ENCODE data around the gene C15orf39. TPM values are rescaled to one million over a fixed set of nuclear protein-coding genes. Genes with fewer than 3 reads are reported as not detected.

The C15orf39 gene
- total RNA-seq, 1 donor from 2014 or later: 73.2 TPM

DNA sequence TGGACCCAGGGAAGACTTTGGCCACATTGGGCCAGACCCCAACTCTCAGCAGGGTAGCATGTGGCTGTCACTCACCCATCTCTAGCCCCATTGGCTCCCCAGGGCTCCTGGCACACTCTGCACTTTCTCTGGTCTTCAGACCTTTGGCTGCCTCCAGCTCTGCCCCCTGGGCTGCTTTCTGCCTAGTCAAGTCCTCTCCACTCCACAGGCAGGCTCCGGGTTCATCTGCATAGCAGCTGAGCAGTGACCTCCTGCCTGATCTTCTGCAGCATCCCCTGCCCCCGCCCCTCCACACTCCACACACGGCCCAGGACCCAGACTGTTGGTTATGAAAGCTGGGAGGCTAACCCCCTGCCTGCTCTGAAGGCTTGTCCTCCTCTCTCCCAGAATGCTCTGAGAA, 8.4 kb upstream of the C15orf39 start:
- no peaks in the 10 kb centered on the region for H3K4me1 Mint-ChIP-seq
- H3K27me3 Mint-ChIP-seq: peaks cover 18% of the 10 kb centered on the region
- no peak overlapping the region for H3K27ac Mint-ChIP-seq
- ChIA-PET POLR2A (no interaction called here), CTCF (interaction anchor here (2.6 kb wide), 1 partner anchor 150 kb away, joined by 6 read pairs; no protein-coding TSS in a partner anchor)
- no peaks in the 10 kb centered on the region for H3K36me3 Mint-ChIP-seq (ENCODE audit: low read depth)
- peaks cover 7% of the 10 kb centered on the region for H3K9me3 Mint-ChIP-seq
- TF ChIP-seq CTCF (IDR thresholded peaks at IDR 0.05): no peak
- ATAC-seq (ENCODE audit: low read depth) (no peak), DNase-seq (no peak)
- H3K4me3 Mint-ChIP-seq: no peak overlapping the region
- intact Hi-C loops (cut with micrococcal nuclease): no loop called here

DNA sequence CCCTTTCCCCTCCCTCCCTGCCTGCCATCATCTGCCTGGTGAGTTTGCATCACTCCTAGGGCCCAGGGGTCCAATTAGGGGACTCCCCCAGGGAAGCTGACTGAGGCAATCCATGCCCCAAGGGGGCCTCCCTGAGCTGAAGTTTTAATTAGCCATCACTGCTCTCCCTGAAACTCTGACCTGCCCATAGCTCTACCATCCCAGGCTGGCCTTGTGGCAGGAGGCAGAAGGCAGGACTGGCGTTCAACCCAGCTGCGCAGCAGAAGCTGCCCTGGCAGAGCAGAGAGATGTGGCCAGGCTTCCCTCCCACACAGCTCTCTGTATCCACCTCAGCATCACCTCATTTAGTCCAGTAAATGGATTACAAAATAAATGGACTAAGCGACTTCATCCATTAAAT, 7.7 kb upstream of the C15orf39 start:
- Mint-ChIP-seq H3K4me3 (no peak overlapping the region), H3K9me3 (peaks cover 7% of the 10 kb centered on the region), H3K4me1 (no peaks in the 10 kb centered on the region), H3K36me3 (ENCODE audit: low read depth) (no peaks in the 10 kb centered on the region), H3K27ac (no peak overlapping the region), H3K27me3 (peaks cover 18% of the 10 kb centered on the region)
- CTCF ChIA-PET: interaction anchor here (2.6 kb wide), 1 partner anchor 151 kb away, joined by 6 read pairs; no protein-coding TSS in a partner anchor
- POLR2A ChIA-PET: no interaction called here
- DNase-seq (no peak), ATAC-seq (ENCODE audit: low read depth) (no peak)
- no peak for TF ChIP-seq CTCF (IDR thresholded peaks at IDR 0.05)
- intact Hi-C loops (cut with micrococcal nuclease): no loop called here

GRCh38 chr15:75194397-75194796, 7.3 kb upstream of the C15orf39 start:
- no peaks in the 10 kb centered on the region for H3K4me1 Mint-ChIP-seq
- no peak for TF ChIP-seq CTCF (IDR thresholded peaks at IDR 0.05)
- H3K36me3 Mint-ChIP-seq (ENCODE audit: low read depth): no peaks in the 10 kb centered on the region
- H3K4me3 Mint-ChIP-seq: no peak overlapping the region
- CTCF ChIA-PET: interaction anchor here (0.9 to 2.6 kb wide), 2 partner anchors 151 to 152 kb away, joined by 3 to 6 read pairs; no protein-coding TSS in a partner anchor
- ATAC-seq (ENCODE audit: low read depth) (no peak), DNase-seq (no peak)
- POLR2A ChIA-PET: no interaction called here
- peaks cover 7% of the 10 kb centered on the region for H3K9me3 Mint-ChIP-seq
- H3K27ac Mint-ChIP-seq: no peak overlapping the region
- intact Hi-C loops (cut with micrococcal nuclease): no loop called here
- peaks cover 18% of the 10 kb centered on the region for H3K27me3 Mint-ChIP-seq

DNA sequence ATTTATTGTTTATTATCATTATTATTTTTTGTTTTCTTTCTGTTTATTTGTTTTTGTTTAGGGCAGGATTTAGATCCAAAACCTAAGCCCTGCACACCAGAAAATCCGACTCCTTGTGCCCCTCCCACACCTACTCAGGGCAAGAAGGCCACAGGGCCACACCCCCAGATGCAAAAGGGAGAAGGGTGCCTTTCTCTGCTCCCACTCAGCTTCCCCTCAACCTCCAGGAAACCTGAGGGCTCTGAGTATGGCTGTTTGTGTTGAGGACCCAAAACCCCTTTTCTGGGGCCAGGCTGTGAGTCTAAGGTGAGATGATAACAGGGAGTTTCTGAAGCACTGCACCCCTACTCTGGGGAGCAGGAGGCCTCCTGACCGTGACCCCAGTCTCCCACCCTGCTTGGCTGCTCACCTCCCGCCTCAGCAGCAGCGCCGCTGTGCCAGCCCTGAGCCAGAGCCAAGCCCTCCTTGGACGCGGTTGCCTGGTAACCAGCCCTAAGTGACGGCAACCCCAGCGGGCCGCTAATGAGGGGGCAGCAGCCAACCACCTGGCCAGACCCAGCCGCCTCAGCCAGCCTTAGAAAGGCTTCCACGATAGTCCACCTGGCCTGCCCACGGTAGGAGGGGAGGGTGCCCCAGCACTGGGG, 6.4 kb upstream of the C15orf39 start:
- ChIA-PET POLR2A (no interaction called here), CTCF (interaction anchor here (0.9 kb wide), 1 partner anchor 152 kb away, joined by 3 read pairs; no protein-coding TSS in a partner anchor)
- no peak overlapping the region for H3K4me3 Mint-ChIP-seq
- ATAC-seq (ENCODE audit: low read depth): no peak
- no peaks in the 10 kb centered on the region for H3K36me3 Mint-ChIP-seq (ENCODE audit: low read depth)
- intact Hi-C loops (cut with micrococcal nuclease): no loop called here
- peaks cover 18% of the 10 kb centered on the region for H3K27me3 Mint-ChIP-seq
- DNase-seq: no peak
- no peak for TF ChIP-seq CTCF (IDR thresholded peaks at IDR 0.05)
- H3K9me3 Mint-ChIP-seq: peaks cover 7% of the 10 kb centered on the region
- no peak overlapping the region for H3K27ac Mint-ChIP-seq
- H3K4me1 Mint-ChIP-seq: peaks cover 1% of the 10 kb centered on the region

GRCh38 chr15:75195766-75196241, 5.9 kb upstream of the C15orf39 start:
- no peak for ATAC-seq (ENCODE audit: low read depth)
- H3K4me1 Mint-ChIP-seq: peaks cover 6% of the 10 kb centered on the region
- no peaks in the 10 kb centered on the region for H3K36me3 Mint-ChIP-seq (ENCODE audit: low read depth)
- no peak overlapping the region for H3K4me3 Mint-ChIP-seq
- CTCF ChIA-PET: interaction anchor here (1.2 kb wide), 1 partner anchor 167 kb away, joined by 3 read pairs; no protein-coding TSS in a partner anchor
- peaks cover 2% of the 10 kb centered on the region for H3K9me3 Mint-ChIP-seq
- POLR2A ChIA-PET: no interaction called here
- intact Hi-C loops (cut with micrococcal nuclease): no loop called here
- no peak for TF ChIP-seq CTCF (IDR thresholded peaks at IDR 0.05)
- H3K27ac Mint-ChIP-seq: no peak overlapping the region
- no peak for DNase-seq
- peaks cover 18% of the 10 kb centered on the region for H3K27me3 Mint-ChIP-seq

Measured in activated B cell treated with CpG ODN at 0.5 μM for 24 hours (primary cell).